DMS53 (cell line): ENCODE measurements around the gene UTP15.

Source experiments
- DNase-seq: peaks from one replicate; lab custom pipeline; 2025; lab: John Stamatoyannopoulos, UW

UTP15 gene

GRCh38 chr5:73565969-73566547 is 515 bp downstream of the UTP15 start:
- peak; percentile 38 for DNase-seq

- DNase-seq: no peak
Measured at GRCh38 chr5:73582285-73583145, 17.0 kb downstream of the UTP15 start.

GRCh38 chr5:73587923-73588322 is 22.4 kb downstream of the UTP15 start:
- DNase-seq: no peak

GRCh38 chr5:73591102-73591695 is 25.7 kb downstream of the UTP15 start:
- DNase-seq: peak; percentile 82

GRCh38 chr5:73591698-73592501 is 26.4 kb downstream of the UTP15 start:
- no peak for DNase-seq

DNA sequence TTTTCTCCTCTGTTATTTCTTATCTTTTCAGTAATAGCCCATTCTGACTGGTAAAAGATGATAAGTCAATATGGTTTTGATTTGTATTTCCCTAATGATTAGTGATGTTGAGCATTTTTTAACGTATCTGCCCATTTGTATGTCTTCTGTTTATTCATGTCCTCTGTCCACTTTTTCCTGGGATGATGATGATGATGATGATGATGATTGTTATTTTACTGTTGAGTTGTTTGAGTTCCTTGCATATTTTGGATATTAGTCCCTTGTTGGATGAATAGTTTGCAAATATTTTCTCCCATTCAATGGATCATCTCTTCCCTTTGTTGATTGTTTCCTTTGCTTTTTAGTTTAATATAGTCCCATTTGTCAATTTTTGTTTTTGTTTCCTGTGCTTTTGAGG is 27.0 kb downstream of the UTP15 start:
- DNase-seq: no peak

- peak; percentile 78 for DNase-seq
Measured at GRCh38 chr5:73596705-73597328, 31.3 kb downstream of the UTP15 start.

- no peak for DNase-seq
Measured at GRCh38 chr5:73599380-73599779, 33.8 kb downstream of the UTP15 start.

DNA sequence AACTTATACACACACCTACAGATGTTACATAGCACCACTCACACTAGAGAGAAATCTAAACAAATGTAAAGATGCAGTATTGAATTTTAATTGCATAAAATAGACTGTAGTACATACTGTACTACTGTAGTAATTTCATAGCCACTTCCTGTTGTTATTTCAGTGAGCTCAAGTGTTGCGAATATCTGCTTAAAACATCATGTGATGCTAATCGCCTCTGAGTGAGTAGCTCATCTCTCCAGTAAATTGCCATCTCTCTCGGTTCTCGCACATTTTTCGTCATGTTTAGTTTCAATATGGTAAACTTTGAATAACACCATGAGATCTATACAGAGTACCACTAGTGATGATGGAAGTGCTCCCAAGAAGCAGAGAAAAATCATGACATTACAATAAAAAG is 38.5 kb downstream of the UTP15 start:
- no peak for DNase-seq

GRCh38 chr5:73605223-73606087 is 39.9 kb downstream of the UTP15 start:
- DNase-seq: peak; percentile 71

DNA sequence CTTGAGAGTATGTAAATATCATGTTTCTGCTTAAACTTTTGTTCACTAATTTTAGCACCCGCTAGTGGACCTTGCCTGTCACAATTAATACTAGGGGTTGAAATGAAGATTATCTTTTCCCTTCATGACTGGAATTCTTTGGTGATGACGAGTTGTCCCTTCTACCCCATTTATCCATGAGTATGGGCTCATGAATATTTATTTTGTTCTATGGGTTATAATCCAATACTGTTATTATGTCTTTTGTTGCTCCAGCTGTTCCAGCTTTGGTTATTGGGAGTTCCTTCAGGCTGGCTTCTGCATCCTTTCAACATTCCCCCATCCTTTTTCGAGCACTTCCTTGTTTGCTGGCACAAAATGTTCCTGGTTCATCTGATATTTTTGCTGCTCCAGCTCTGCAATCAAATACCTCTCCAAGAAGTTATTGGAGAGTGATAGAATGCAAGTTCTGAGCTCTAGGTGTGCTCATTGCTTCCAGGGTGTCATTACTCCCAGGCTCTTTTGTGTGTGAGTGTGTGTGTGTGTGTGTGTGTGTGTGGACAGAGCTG is 40.7 kb downstream of the UTP15 start:
- no peak for DNase-seq

- DNase-seq: no peak
Measured at GRCh38 chr5:73607228-73607627, 41.7 kb downstream of the UTP15 start.

GRCh38 chr5:73612799-73613198 is 47.3 kb downstream of the UTP15 start:
- DNase-seq: peak; percentile 17

DNA sequence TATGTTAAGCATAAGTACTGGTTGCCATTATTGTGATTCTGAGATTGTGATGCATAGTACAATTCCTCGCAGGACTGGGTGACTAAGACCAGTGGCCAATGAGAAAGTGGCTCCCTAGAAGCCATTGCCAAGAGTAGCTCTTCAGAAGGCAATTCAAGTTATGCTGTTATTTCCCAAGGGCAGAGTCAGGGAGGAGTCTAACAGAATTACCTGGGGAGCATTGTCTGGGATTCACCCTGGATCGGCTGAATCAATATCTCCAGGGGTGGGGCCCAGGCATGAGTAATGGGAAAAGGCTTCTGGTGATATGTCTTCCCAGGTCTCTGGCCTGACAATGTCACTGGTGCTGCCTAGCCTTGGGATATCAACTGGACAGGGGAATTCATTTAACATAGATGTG is 49.5 kb downstream of the UTP15 start:
- peak; percentile 13 for DNase-seq

DNA sequence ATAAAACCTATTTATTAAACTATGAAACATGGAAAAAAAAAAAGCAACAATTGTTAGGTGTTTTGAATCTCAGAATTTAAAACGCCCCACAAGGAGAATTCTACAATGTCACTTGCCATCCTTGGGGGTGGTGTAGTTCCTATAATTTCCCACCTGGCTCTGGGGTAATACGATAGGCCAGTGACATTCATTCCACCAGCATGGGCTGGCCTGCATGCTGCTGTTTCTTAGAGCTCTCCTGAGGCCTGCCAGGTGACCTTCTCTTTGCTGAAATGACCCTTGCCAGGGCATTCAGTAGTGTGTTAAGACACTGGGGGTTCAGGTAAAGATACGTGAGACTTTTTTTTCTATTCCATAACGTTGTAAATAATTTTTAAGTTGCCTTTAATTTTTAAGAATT is 50.4 kb downstream of the UTP15 start:
- no peak for DNase-seq

- no peak for DNase-seq
Measured at GRCh38 chr5:73617510-73618279, 52.2 kb downstream of the UTP15 start.

DNA sequence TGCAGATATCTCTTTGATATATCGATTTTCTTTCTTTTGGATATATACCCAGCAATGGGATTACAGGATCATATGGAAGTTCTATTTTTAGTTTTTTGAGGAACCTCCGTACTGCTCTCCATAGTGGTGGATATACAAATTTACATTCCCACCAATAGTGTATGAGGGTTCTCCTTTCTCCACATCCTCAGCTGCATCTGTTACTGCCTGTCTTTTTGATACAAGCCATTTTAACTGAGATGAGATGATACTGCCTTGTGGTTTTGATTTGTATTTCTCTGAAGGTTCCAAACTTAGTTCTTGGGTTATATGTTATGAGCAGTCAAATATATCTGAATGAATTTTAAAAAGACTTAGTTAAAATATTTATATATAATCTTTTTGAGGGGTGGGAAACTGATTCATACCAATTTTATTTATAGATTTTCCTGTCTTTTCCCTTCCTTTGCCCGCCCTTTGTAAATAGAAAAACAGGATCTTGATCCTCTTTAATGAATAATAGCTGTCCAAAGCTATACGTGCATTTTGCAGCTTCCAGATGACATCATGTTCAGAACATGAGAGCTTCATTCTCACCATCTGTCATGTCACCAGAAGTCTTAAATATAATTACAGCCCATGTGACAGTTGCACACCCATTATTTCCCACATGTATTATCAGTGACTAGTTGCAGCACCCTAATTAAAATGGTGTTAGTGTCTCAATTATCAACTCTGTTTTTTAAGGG is 54.2 kb downstream of the UTP15 start:
- peak; percentile 26 for DNase-seq

GRCh38 chr5:73620334-73620687 is 54.8 kb downstream of the UTP15 start:
- DNase-seq: no peak

GRCh38 chr5:73623060-73623459 is 57.5 kb downstream of the UTP15 start:
- DNase-seq: no peak
